WTC11 (cell line): ENCODE measurements around the gene MYCBP. TPM values are rescaled to one million over a fixed set of nuclear protein-coding genes. Genes with fewer than 3 reads are reported as not detected.

Experiments used
- ATAC-seq: fragments of 200-7000 bp; cut with Tn5 transposase; 2 replicates; pipeline ENCODE4 v1.10.0; 2021; ENCODE audit warnings: mild to moderate bottlenecking, moderate library complexity
- CTCF ChIA-PET: fragments of 300-600 bp; sonication (Branson Sonifier 250); formaldehyde crosslinking; loops from one replicate; lab custom pipeline; 2021; ENCODE audit warnings: antibody characterized with exemption; lab: Charles Lee
- POLR2A ChIA-PET: fragments of 350-600 bp; sonication (Branson Sonifier 250); formaldehyde crosslinking; loops from one replicate; lab custom pipeline; 2021; ENCODE audit warnings: antibody characterized with exemption; lab: Charles Lee
- DNase-seq: peaks from one replicate; pipeline ENCODE4 v3.0.0; 2021; ENCODE audit warnings: low spot score
- H3K27ac Mint-ChIP-seq: 2 replicates; pipeline ENCODE4 v1.8.0; 2021; ENCODE audit warnings: mixed read lengths
- H3K27me3 Mint-ChIP-seq: 2 replicates; pipeline ENCODE4 v1.8.0; 2021; ENCODE audit warnings: low read depth, mild to moderate bottlenecking, moderate library complexity, mixed read lengths
- H3K36me3 Mint-ChIP-seq: 2 replicates; pipeline ENCODE4 v1.8.0; 2021; ENCODE audit warnings: mixed read lengths
- H3K4me1 Mint-ChIP-seq: 2 replicates; pipeline ENCODE4 v1.8.0; 2022; ENCODE audit warnings: mixed read lengths
- H3K4me3 Mint-ChIP-seq: 2 replicates; pipeline ENCODE4 v1.8.0; 2021; ENCODE audit warnings: mild to moderate bottlenecking, moderate library complexity, mixed read lengths
- H3K9me3 Mint-ChIP-seq: 2 replicates; pipeline ENCODE4 v1.8.0; 2021; ENCODE audit warnings: mixed read lengths
- ATF1 ChIP-seq: sonication (generic); formaldehyde crosslinking; IDR thresholded peaks from 2 replicates; pipeline ENCODE4 v1.8.1; 2023; ENCODE audit warnings: mild to moderate bottlenecking, moderate library complexity, missing genetic modification reagents
- CREM ChIP-seq: sonication (generic); formaldehyde crosslinking; IDR thresholded peaks from 2 replicates; pipeline ENCODE4 v1.8.1; 2022; ENCODE audit warnings: mild to moderate bottlenecking, missing genetic modification reagents, moderate library complexity
- FOXJ3 ChIP-seq: sonication (generic); formaldehyde crosslinking; IDR thresholded peaks from 2 replicates; pipeline ENCODE4 v1.9.0; 2021; ENCODE audit warnings: missing genetic modification reagents, mild to moderate bottlenecking, borderline replicate concordance
- FOXK1 ChIP-seq: sonication (generic); formaldehyde crosslinking; IDR thresholded peaks from 2 replicates; pipeline ENCODE4 v1.8.0; 2022; ENCODE audit warnings: mild to moderate bottlenecking, moderate library complexity, missing genetic modification reagents
- GTF2I ChIP-seq: fragments of 250-450 bp; sonication (Bioruptor Pico); conservative IDR thresholded peaks from 2 replicates; pipeline ENCODE4 v1.4.0; 2021; ENCODE audit warnings: mild to moderate bottlenecking
- JAZF1 ChIP-seq: fragments of 250-450 bp; sonication (Bioruptor Pico); IDR thresholded peaks from 2 replicates; pipeline ENCODE4 v1.9.0; 2021; ENCODE audit warnings: moderate library complexity, mild to moderate bottlenecking, inconsistent platforms
- NFATC4 ChIP-seq: fragments of 250-450 bp; sonication (Bioruptor Pico); IDR thresholded peaks from 2 replicates; pipeline ENCODE4 v1.9.0; 2021; ENCODE audit warnings: mild to moderate bottlenecking
- NFYB ChIP-seq: sonication (generic); formaldehyde crosslinking; conservative IDR thresholded peaks from 2 replicates; pipeline ENCODE4 v1.8.0; 2022; ENCODE audit warnings: low read depth, missing genetic modification reagents
- PRRX2 ChIP-seq: fragments of 250-450 bp; sonication (Bioruptor Pico); IDR thresholded peaks from 2 replicates; pipeline ENCODE4 v1.8.0; 2021; ENCODE audit warnings: mild to moderate bottlenecking
- SMAD4 ChIP-seq: sonication (generic); formaldehyde crosslinking; IDR thresholded peaks from 2 replicates; pipeline ENCODE4 v1.8.0; 2022; ENCODE audit warnings: mild to moderate bottlenecking, missing genetic modification reagents
- TEAD1 ChIP-seq: sonication (generic); formaldehyde crosslinking; IDR thresholded peaks from 2 replicates; pipeline ENCODE4 v1.8.0; 2022; ENCODE audit warnings: mild to moderate bottlenecking, missing genetic modification reagents
- TP53 ChIP-seq: sonication (generic); formaldehyde crosslinking; IDR thresholded peaks from 2 replicates; pipeline ENCODE4 v1.8.1; 2023; ENCODE audit warnings: mild to moderate bottlenecking, missing genetic modification reagents
- ZBTB21 ChIP-seq: sonication (generic); formaldehyde crosslinking; IDR thresholded peaks from 2 replicates; pipeline ENCODE4 v1.8.1; 2023; ENCODE audit warnings: mild to moderate bottlenecking, missing genetic modification reagents, borderline replicate concordance
- ZNF138 ChIP-seq: sonication (generic); formaldehyde crosslinking; conservative IDR thresholded peaks from 2 replicates; pipeline ENCODE4 v1.8.1; 2022; ENCODE audit warnings: mild to moderate bottlenecking, moderate library complexity, missing genetic modification reagents
- ZNF232 ChIP-seq: sonication (generic); formaldehyde crosslinking; IDR thresholded peaks from 2 replicates; pipeline ENCODE4 v1.8.0; 2022; ENCODE audit warnings: mild to moderate bottlenecking, missing genetic modification reagents
- ZNF263 ChIP-seq: sonication (generic); formaldehyde crosslinking; IDR thresholded peaks from 2 replicates; pipeline ENCODE4 v1.8.1; 2022; ENCODE audit warnings: low read depth, mild to moderate bottlenecking, moderate library complexity, missing genetic modification reagents
- ZNF416 ChIP-seq: fragments of 250-450 bp; sonication (Bioruptor Pico); IDR thresholded peaks from 2 replicates; pipeline ENCODE4 v1.9.0; 2021; ENCODE audit warnings: mild to moderate bottlenecking, inconsistent platforms
- total RNA-seq: library from RNA; stranded (reverse); gene quantifications from 3 replicates; pipeline ENCODE4 v1.2.3, GENCODE V29; 2021
- TF ChIP-seq, protein P1 (sequence below): sonication (generic); formaldehyde crosslinking; IDR thresholded peaks from 2 replicates; pipeline ENCODE4 v1.8.0; 2022; ENCODE audit warnings: mild to moderate bottlenecking, missing genetic modification reagents
- TF ChIP-seq, protein P2 (sequence below): sonication (generic); formaldehyde crosslinking; IDR thresholded peaks from 2 replicates; pipeline ENCODE4 v1.8.1; 2023; ENCODE audit warnings: mild to moderate bottlenecking, missing genetic modification reagents, moderate library complexity
- TF ChIP-seq, protein P3 (sequence below): sonication (generic); formaldehyde crosslinking; IDR thresholded peaks from 2 replicates; pipeline ENCODE4 v1.8.1; 2022; ENCODE audit warnings: missing genetic modification reagents, borderline replicate concordance
- TF ChIP-seq, protein P4 (sequence below): fragments of 250-450 bp; sonication (Bioruptor Pico); IDR thresholded peaks from 2 replicates; pipeline ENCODE4 v2.1.2; 2022; ENCODE audit warnings: mild to moderate bottlenecking, moderate library complexity
- TF ChIP-seq, protein P5 (sequence below): sonication (generic); formaldehyde crosslinking; conservative IDR thresholded peaks from 2 replicates; pipeline ENCODE4 v1.8.1; 2022; ENCODE audit warnings: mild to moderate bottlenecking, missing genetic modification reagents
- TF ChIP-seq, protein P6 (sequence below): sonication (generic); formaldehyde crosslinking; IDR thresholded peaks from 2 replicates; pipeline ENCODE4 v1.8.1; 2023; ENCODE audit warnings: mild to moderate bottlenecking, moderate library complexity, missing genetic modification reagents
- TF ChIP-seq, protein P7 (sequence below): sonication (generic); formaldehyde crosslinking; IDR thresholded peaks from 2 replicates; pipeline ENCODE4 v1.8.1; 2022; ENCODE audit warnings: mild to moderate bottlenecking, moderate library complexity, missing genetic modification reagents
- TF ChIP-seq, protein P8 (sequence below): sonication (generic); formaldehyde crosslinking; IDR thresholded peaks from 2 replicates; pipeline ENCODE4 v1.8.0; 2023; ENCODE audit warnings: missing genetic modification reagents

The MYCBP gene
- total RNA-seq, 1 experiment from 2014 or later: 31.4 TPM

DNA sequence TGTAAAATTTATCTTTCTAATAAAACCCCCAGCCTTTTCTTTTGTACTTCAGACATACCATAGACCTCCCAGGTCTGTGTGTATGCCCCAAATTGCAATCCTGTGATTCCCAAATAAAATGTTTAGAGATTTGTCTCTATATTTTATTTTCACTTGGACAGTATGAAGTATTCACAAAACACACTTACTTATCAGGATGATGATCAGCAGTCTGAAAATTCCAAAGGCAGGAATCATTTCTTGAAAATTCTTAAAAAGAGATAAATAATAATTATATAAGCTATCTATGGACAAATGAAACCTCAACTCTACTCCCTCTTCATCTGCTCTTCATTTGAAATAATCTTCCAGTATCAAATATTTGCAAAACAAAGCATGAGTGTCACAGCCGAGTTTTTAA is 19.8 kb upstream of the MYCBP start:
- DNase-seq (no peak), ATAC-seq (no peak)
- peaks cover 6% of the 10 kb centered on the region for H3K4me1 Mint-ChIP-seq
- no peaks in the 10 kb centered on the region for H3K9me3 Mint-ChIP-seq
- TF ChIP-seq ZBTB21 (no peak), PRRX2 (no peak)
- TF ChIP-seq, protein P1, sequence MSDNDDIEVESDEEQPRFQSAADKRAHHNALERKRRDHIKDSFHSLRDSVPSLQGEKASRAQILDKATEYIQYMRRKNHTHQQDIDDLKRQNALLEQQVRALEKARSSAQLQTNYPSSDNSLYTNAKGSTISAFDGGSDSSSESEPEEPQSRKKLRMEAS: no peak
- no peaks in the 10 kb centered on the region for H3K27me3 Mint-ChIP-seq
- H3K36me3 Mint-ChIP-seq: no peaks in the 10 kb centered on the region
- H3K27ac Mint-ChIP-seq: no peak overlapping the region
- ChIA-PET POLR2A (interaction anchor here (1.1 kb wide), 1 partner anchor 114 kb away, joined by 5 read pairs; no protein-coding TSS in a partner anchor), CTCF (interaction anchor here (1.2 to 2.4 kb wide), 4 partner anchors 13 to 133 kb away, joined by 3 to 13 read pairs (median 4); partner anchors contain the start of gene NDUFS5)
- no peak overlapping the region for H3K4me3 Mint-ChIP-seq

DNA sequence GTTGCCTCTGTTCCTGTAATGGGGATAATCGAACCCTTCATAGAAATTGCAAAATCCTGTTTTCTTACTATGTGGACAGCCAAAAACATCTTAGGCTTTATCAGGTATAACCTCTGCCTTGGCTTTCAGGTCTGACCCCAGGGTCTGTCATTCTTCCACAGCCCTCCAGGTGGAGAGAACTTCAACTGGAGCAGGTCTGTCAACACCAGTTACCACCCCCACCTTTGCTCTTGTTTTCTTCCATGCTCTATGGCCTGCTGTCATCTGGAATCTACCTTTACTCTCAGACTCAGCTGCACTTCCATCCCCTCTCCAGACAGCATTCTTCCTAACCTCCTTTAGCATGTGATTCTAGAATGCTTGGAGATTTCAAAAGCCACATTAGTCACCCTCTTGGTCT is 18.6 kb upstream of the MYCBP start:
- peak; percentile 99 for ATAC-seq
- Mint-ChIP-seq H3K9me3 (no peaks in the 10 kb centered on the region), H3K27me3 (no peaks in the 10 kb centered on the region; the same call in 1 of the 2 replicates), H3K4me1 (peaks cover 6% of the 10 kb centered on the region), H3K36me3 (no peaks in the 10 kb centered on the region), H3K27ac (no peak overlapping the region), H3K4me3 (no peak overlapping the region)
- TF ChIP-seq TP53 (CRISPR knock-in tag): no peak
- TF ChIP-seq, protein P2, sequence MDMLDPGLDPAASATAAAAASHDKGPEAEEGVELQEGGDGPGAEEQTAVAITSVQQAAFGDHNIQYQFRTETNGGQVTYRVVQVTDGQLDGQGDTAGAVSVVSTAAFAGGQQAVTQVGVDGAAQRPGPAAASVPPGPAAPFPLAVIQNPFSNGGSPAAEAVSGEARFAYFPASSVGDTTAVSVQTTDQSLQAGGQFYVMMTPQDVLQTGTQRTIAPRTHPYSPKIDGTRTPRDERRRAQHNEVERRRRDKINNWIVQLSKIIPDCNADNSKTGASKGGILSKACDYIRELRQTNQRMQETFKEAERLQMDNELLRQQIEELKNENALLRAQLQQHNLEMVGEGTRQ (CRISPR knock-in tag): no peak
- TF ChIP-seq NFYB (CRISPR knock-in tag): no peak
- no peak for TF ChIP-seq ZNF138 (CRISPR knock-in tag)
- TF ChIP-seq, protein P3, sequence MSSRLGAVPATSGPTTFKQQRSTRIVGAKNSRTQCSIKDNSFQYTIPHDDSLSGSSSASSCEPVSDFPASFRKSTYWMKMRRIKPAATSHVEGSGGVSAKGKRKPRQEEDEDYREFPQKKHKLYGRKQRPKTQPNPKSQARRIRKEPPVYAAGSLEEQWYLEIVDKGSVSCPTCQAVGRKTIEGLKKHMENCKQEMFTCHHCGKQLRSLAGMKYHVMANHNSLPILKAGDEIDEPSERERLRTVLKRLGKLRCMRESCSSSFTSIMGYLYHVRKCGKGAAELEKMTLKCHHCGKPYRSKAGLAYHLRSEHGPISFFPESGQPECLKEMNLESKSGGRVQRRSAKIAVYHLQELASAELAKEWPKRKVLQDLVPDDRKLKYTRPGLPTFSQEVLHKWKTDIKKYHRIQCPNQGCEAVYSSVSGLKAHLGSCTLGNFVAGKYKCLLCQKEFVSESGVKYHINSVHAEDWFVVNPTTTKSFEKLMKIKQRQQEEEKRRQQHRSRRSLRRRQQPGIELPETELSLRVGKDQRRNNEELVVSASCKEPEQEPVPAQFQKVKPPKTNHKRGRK (CRISPR knock-in tag): no peak
- TF ChIP-seq, protein P4, sequence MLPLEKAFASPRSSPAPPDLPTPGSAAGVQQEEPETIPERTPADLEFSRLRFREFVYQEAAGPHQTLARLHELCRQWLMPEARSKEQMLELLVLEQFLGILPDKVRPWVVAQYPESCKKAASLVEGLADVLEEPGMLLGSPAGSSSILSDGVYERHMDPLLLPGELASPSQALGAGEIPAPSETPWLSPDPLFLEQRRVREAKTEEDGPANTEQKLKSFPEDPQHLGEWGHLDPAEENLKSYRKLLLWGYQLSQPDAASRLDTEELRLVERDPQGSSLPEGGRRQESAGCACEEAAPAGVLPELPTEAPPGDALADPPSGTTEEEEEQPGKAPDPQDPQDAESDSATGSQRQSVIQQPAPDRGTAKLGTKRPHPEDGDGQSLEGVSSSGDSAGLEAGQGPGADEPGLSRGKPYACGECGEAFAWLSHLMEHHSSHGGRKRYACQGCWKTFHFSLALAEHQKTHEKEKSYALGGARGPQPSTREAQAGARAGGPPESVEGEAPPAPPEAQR (CRISPR knock-in tag): no peak
- TF ChIP-seq GTF2I (CRISPR knock-in tag): no peak
- TF ChIP-seq, protein P5, sequence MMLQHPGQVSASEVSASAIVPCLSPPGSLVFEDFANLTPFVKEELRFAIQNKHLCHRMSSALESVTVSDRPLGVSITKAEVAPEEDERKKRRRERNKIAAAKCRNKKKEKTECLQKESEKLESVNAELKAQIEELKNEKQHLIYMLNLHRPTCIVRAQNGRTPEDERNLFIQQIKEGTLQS (CRISPR knock-in tag): no peak
- TF ChIP-seq, protein P6, sequence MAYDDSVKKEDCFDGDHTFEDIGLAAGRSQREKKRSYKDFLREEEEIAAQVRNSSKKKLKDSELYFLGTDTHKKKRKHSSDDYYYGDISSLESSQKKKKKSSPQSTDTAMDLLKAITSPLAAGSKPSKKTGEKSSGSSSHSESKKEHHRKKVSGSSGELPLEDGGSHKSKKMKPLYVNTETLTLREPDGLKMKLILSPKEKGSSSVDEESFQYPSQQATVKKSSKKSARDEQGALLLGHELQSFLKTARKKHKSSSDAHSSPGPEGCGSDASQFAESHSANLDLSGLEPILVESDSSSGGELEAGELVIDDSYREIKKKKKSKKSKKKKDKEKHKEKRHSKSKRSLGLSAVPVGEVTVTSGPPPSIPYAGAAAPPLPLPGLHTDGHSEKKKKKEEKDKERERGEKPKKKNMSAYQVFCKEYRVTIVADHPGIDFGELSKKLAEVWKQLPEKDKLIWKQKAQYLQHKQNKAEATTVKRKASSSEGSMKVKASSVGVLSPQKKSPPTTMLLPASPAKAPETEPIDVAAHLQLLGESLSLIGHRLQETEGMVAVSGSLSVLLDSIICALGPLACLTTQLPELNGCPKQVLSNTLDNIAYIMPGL: no peak
- TF ChIP-seq SMAD4 (CRISPR knock-in tag): no peak
- no peak for TF ChIP-seq NFATC4 (CRISPR knock-in tag)
- CTCF ChIA-PET: interaction anchor here (0.6 to 2.4 kb wide), 8 partner anchors 41 to 201 kb away, joined by 3 to 13 read pairs (median 4); partner anchors contain the start of gene NDUFS5
- peak; percentile 59 for DNase-seq
- POLR2A ChIA-PET: interaction anchor here (1.3 kb wide), 1 partner anchor 18 kb away, joined by 4 read pairs; no protein-coding TSS in a partner anchor

DNA sequence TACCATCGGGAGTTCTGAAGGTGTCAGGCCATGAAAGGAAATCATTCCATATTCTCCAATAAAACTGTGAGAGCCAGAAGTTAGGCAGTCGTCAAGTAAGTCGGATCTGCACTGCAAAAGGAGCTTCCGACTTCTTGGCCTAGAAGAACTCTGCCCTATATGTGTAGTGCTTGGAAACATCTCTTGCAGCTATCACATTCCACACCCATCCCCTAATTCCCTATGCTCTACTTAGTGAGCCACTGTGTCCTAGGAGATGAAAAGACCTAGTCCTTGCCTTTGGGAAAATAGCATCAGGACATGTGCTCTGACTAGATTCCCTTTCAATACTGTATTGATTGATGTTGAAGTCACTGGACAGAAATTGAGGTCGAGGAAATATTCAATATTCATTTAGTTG is 16.4 kb upstream of the MYCBP start:
- Mint-ChIP-seq H3K36me3 (no peaks in the 10 kb centered on the region), H3K27ac (no peak overlapping the region), H3K27me3 (no peaks in the 10 kb centered on the region; the same call in 1 of the 2 replicates), H3K4me1 (peaks cover 10% of the 10 kb centered on the region), H3K4me3 (no peak overlapping the region), H3K9me3 (no peaks in the 10 kb centered on the region)
- CTCF ChIA-PET: no interaction called here
- ATAC-seq (no peak), DNase-seq (no peak)
- POLR2A ChIA-PET: no interaction called here
- TF ChIP-seq ZNF263 (CRISPR knock-in tag) (no peak), ZNF416 (CRISPR knock-in tag) (no peak), TEAD1 (no peak), FOXJ3 (CRISPR knock-in tag) (no peak), FOXK1 (CRISPR knock-in tag) (no peak), JAZF1 (CRISPR knock-in tag) (no peak), ATF1 (CRISPR knock-in tag) (no peak), CREM (CRISPR knock-in tag) (no peak), ZNF232 (no peak)
- TF ChIP-seq, protein P7, sequence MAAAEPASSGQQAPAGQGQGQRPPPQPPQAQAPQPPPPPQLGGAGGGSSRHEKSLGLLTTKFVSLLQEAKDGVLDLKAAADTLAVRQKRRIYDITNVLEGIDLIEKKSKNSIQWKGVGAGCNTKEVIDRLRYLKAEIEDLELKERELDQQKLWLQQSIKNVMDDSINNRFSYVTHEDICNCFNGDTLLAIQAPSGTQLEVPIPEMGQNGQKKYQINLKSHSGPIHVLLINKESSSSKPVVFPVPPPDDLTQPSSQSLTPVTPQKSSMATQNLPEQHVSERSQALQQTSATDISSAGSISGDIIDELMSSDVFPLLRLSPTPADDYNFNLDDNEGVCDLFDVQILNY (CRISPR knock-in tag): no peak
- TF ChIP-seq, protein P1: no peak
- TF ChIP-seq, protein P8, sequence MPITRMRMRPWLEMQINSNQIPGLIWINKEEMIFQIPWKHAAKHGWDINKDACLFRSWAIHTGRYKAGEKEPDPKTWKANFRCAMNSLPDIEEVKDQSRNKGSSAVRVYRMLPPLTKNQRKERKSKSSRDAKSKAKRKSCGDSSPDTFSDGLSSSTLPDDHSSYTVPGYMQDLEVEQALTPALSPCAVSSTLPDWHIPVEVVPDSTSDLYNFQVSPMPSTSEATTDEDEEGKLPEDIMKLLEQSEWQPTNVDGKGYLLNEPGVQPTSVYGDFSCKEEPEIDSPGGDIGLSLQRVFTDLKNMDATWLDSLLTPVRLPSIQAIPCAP (CRISPR knock-in tag): no peak
